Hepatocyte (in vitro differentiated cells): Measurements from ENCODE around the gene HES3. TPM values are rescaled to one million over a fixed set of nuclear protein-coding genes. Genes with fewer than 3 reads are reported as not detected.
A peak's percentile ranks its signal among the peaks of the same experiment; 100 is the strongest.

Experiments used
- DNase-seq: peaks from one replicate; pipeline ENCODE4 v3.0.0-alpha.2; 2016; ENCODE audit warnings: low spot score
- H2AFZ ChIP-seq: fragments of 200-600 bp; sonication (generic); 2 replicates; pipeline ENCODE4 v1.6.0; 2016; ENCODE audit warnings: antibody characterized with exemption, mild to moderate bottlenecking
- H3K27ac ChIP-seq: fragments of 200-600 bp; sonication (generic); 2 replicates; pipeline ENCODE4 v1.5.1; 2016; ENCODE audit warnings: mild to moderate bottlenecking
- H3K27me3 ChIP-seq: fragments of 200-600 bp; sonication (generic); 2 replicates; pipeline ENCODE4 v1.6.1; 2016
- H3K36me3 ChIP-seq: fragments of 200-600 bp; sonication (generic); replicated peaks from 2 replicates; pipeline ENCODE4 v1.5.1; 2016; ENCODE audit warnings: low read depth; ENCODE audit not compliant: insufficient read depth
- H3K4me1 ChIP-seq: fragments of 200-600 bp; sonication (generic); 2 replicates; pipeline ENCODE4 v1.5.1; 2016; ENCODE audit warnings: mild to moderate bottlenecking, moderate library complexity; ENCODE audit not compliant: insufficient read depth
- H3K4me2 ChIP-seq: fragments of 200-600 bp; sonication (generic); 2 replicates; pipeline ENCODE4 v1.6.0; 2016
- H3K4me3 ChIP-seq: fragments of 200-600 bp; sonication (generic); 2 replicates; pipeline ENCODE4 v1.5.1; 2016; ENCODE audit warnings: mild to moderate bottlenecking
- H3K79me2 ChIP-seq: fragments of 200-600 bp; sonication (generic); 2 replicates; pipeline ENCODE4 v1.6.0; 2017; ENCODE audit warnings: mild to moderate bottlenecking
- H3K9me2 ChIP-seq: fragments of 200-600 bp; sonication (generic); replicated peaks from 2 replicates; pipeline ENCODE4 v1.6.0; 2017; ENCODE audit warnings: mild to moderate bottlenecking; ENCODE audit not compliant: insufficient read depth
- H3K9me3 ChIP-seq: fragments of 200-600 bp; sonication (generic); 2 replicates; pipeline ENCODE4 v1.5.1; 2016; ENCODE audit warnings: low read depth, mild to moderate bottlenecking
- H4K20me1 ChIP-seq: fragments of 200-600 bp; sonication (generic); 2 replicates; pipeline ENCODE4 v1.6.0; 2016; ENCODE audit warnings: mild to moderate bottlenecking; ENCODE audit not compliant: insufficient read depth, poor library complexity, severe bottlenecking
- CTCF ChIP-seq: fragments of 200-600 bp; sonication (generic); IDR thresholded peaks from 2 replicates; pipeline ENCODE4 v1.5.1; 2016; ENCODE audit warnings: antibody characterized with exemption, mild to moderate bottlenecking; ENCODE audit not compliant: poor library complexity
- EZH2 ChIP-seq: fragments of 200-600 bp; sonication (generic); IDR thresholded peaks from 2 replicates; pipeline ENCODE4 v1.6.1; 2016; ENCODE audit warnings: antibody characterized with exemption, mild to moderate bottlenecking, borderline replicate concordance
- EZH2phosphoT487 ChIP-seq: fragments of 200-600 bp; sonication (generic); IDR thresholded peaks from one replicate; pipeline ENCODE4 v1.6.1; 2018; ENCODE audit warnings: antibody characterized with exemption, mild to moderate bottlenecking, low read depth, moderate library complexity; ENCODE audit not compliant: unreplicated experiment, severe bottlenecking
- WGBS: methylation state at CpG from one replicate; pipeline ENCODE4 v1.1.6; 2016; ENCODE audit warnings: low lambda C conversion rate; ENCODE audit errors: missing lambda C conversion rate; 5-methylcytosine and 5-hydroxymethylcytosine counted together
- polyA plus RNA-seq: library from polyadenylated mRNA; unstranded; fragments of >200 nt; fragmentation: Nextera tagmentation; extraction: Ambion mirVana; gene quantifications from 2 replicates; pipeline ENCODE4 v1.2.1, GENCODE V29; 2016
- total RNA-seq: library from RNA; depleted of rRNA; stranded (reverse); fragments of >200 nt; gene quantifications from 2 replicates; pipeline ENCODE4 v1.2.3, GENCODE V29; 2014

Gene HES3
- total and polyA plus RNA-seq, 2 experiments from 2014 or later = not detected

- H3K4me2 ChIP-seq = peak overlapping the region; percentile 94
- H3K4me1 ChIP-seq = peaks cover 15% of the 10 kb centered on the region
- WGBS = 0% methylated on average over 26 of the region's 30 CpGs
- H3K4me3 ChIP-seq = peak overlapping the region; percentile 81
- H3K79me2 ChIP-seq = peaks cover 32% of the 10 kb centered on the region
- H3K9me2 ChIP-seq = no peaks in the 10 kb centered on the region
- H3K9me3 ChIP-seq = no peaks in the 10 kb centered on the region
- H3K27me3 ChIP-seq = peaks cover 13% of the 10 kb centered on the region
- TF ChIP-seq EZH2phosphoT487 (no peak), CTCF (no peak), EZH2 (no peak)
- H3K27ac ChIP-seq = peak overlapping the region; percentile 55
- peak overlapping the region; percentile 33 for H2AFZ ChIP-seq
- H3K36me3 ChIP-seq = no peaks in the 10 kb centered on the region
- H4K20me1 ChIP-seq = no peaks in the 10 kb centered on the region
- peak; percentile 37 for DNase-seq
Observed at GRCh38 chr1:6235296-6235677, 8.7 kb upstream of the HES3 start.

- H3K79me2 ChIP-seq = peaks cover 24% of the 10 kb centered on the region
- peaks cover 24% of the 10 kb centered on the region for H3K4me1 ChIP-seq
- no peak overlapping the region for H3K27ac ChIP-seq
- no peak overlapping the region for H3K4me2 ChIP-seq
- H3K27me3 ChIP-seq = peaks cover 31% of the 10 kb centered on the region
- H4K20me1 ChIP-seq = no peaks in the 10 kb centered on the region
- DNase-seq = no peak
- H3K4me3 ChIP-seq = no peak overlapping the region
- no peaks in the 10 kb centered on the region for H3K9me2 ChIP-seq
- no peaks in the 10 kb centered on the region for H3K9me3 ChIP-seq
- no peaks in the 10 kb centered on the region for H3K36me3 ChIP-seq
- WGBS = 100% methylated on average over 4 of the region's 4 CpGs
- TF ChIP-seq EZH2phosphoT487 = no peak
- TF ChIP-seq EZH2 = no peak
- no peak for TF ChIP-seq CTCF
- H2AFZ ChIP-seq = no peak overlapping the region
Observed at GRCh38 chr1:6237093-6237492, 6.9 kb upstream of the HES3 start.

GRCh38 chr1:6239213-6239752 is 4.7 kb upstream of the HES3 start:
- TF ChIP-seq EZH2phosphoT487 = no peak
- no peak for TF ChIP-seq EZH2
- no peak for TF ChIP-seq CTCF
- H3K4me2 ChIP-seq = no peak overlapping the region
- no peaks in the 10 kb centered on the region for H3K9me2 ChIP-seq
- H2AFZ ChIP-seq = no peak overlapping the region
- peaks cover 11% of the 10 kb centered on the region for H3K79me2 ChIP-seq
- 44% methylated on average over 7 of the region's 7 CpGs for WGBS
- peaks cover 23% of the 10 kb centered on the region for H3K4me1 ChIP-seq
- no peak overlapping the region for H3K4me3 ChIP-seq
- H3K36me3 ChIP-seq = no peaks in the 10 kb centered on the region
- no peak for DNase-seq
- peaks cover 53% of the 10 kb centered on the region for H3K27me3 ChIP-seq
- H3K9me3 ChIP-seq = no peaks in the 10 kb centered on the region
- no peak overlapping the region for H3K27ac ChIP-seq
- no peaks in the 10 kb centered on the region for H4K20me1 ChIP-seq
